GM19463 (cell line): ENCODE data around the gene C6orf120.

Source experiments
- ATAC-seq: cut with Tn5 transposase; IDR thresholded peaks from one replicate; pipeline ENCODE4 v1.9.1; 2021; ENCODE audit warnings: mild to moderate bottlenecking, moderate library complexity; ENCODE audit not compliant: unreplicated experiment

Gene C6orf120

GRCh38 chr6:169724494-169725124, 22.7 kb downstream of the C6orf120 start, which contains the start of gene PHF10:
PHF10 (minus strand) TSS chr6:169724500; CDS start chr6:169723931, 569 bp downstream.
- peak; percentile 53 for ATAC-seq

GRCh38 chr6:169725125-169726048, 23.5 kb downstream of the C6orf120 start:
- peak; percentile 10 for ATAC-seq

- ATAC-seq, result no peak
These were observed 24.1 kb downstream of the C6orf120 start for GRCh38 chr6:169726049-169726400.

- no peak for ATAC-seq
These were observed 25.0 kb downstream of the C6orf120 start for GRCh38 chr6:169726963-169727362.

GRCh38 chr6:169729961-169730360, 28.0 kb downstream of the C6orf120 start:
- no peak for ATAC-seq

GRCh38 chr6:169738204-169738975, 36.5 kb downstream of the C6orf120 start:
- no peak for ATAC-seq

GRCh38 chr6:169738976-169739529, 37.1 kb downstream of the C6orf120 start:
- ATAC-seq, result no peak

GRCh38 chr6:169741344-169741743, 39.4 kb downstream of the C6orf120 start:
- ATAC-seq, result no peak

GRCh38 chr6:169745405-169745804, 43.5 kb downstream of the C6orf120 start:
- no peak for ATAC-seq

GRCh38 chr6:169746556-169746955, 44.6 kb downstream of the C6orf120 start:
- no peak for ATAC-seq

- ATAC-seq, result peak; percentile 93
These were observed 49.5 kb downstream of the C6orf120 start, which contains the start of the genes DYNLT2 and ERMARD for GRCh38 chr6:169751242-169752073. DYNLT2 (minus strand) TSS chr6:169751572; CDS start chr6:169751458, 114 bp downstream. ERMARD (plus strand) TSS chr6:169751622; CDS start chr6:169751658, 36 bp downstream.

- no peak for ATAC-seq
These were observed 50.2 kb downstream of the C6orf120 start for GRCh38 chr6:169752074-169752623.
